Endothelial cell of umbilical vein (primary cell): ENCODE data around the gene SPTBN4. TPM values are rescaled to one million over a fixed set of nuclear protein-coding genes. Genes with fewer than 3 reads are reported as not detected.

Source experiments
- BruUV-seq: library from RNA; stranded (reverse); fragments of 400-500 nt; replicated peaks from 2 replicates; lab custom pipeline; 2021; lab: Mats Ljungman, UMichigan
- CTCF ChIA-PET: fragments of 300-600, 350-600 bp; sonication (Branson Sonifier 250); formaldehyde crosslinking; loops from one replicate; lab custom pipeline; 2021; ENCODE audit warnings: antibody characterized with exemption, inconsistent platforms; lab: Charles Lee
- POLR2A ChIA-PET: fragments of 300-600, 350-600 bp; sonication (Branson Sonifier 250); formaldehyde crosslinking; loops from one replicate; lab custom pipeline; 2021; ENCODE audit warnings: antibody characterized with exemption, inconsistent platforms; lab: Charles Lee
- DNase-seq: peaks from one replicate; pipeline ENCODE4 v3.0.0-alpha.2; 2011; ENCODE audit warnings: low read depth, low spot score
- FAIRE-seq: peaks from 2 replicates; lab custom pipeline; 2011; peaks lifted over from hg19 to GRCh38; lab: Jason Lieb, UNC
- H2AFZ ChIP-seq: 2 replicates; pipeline ENCODE4 v1.6.0; 2012; ENCODE audit warnings: low read depth, low read length, control low read depth, inconsistent platforms
- H3K27ac ChIP-seq: 2 replicates; pipeline ENCODE4 v1.5.1; 2011; ENCODE audit warnings: low read depth, mild to moderate bottlenecking, control low read depth, low read length, moderate library complexity; ENCODE audit not compliant: insufficient read depth
- H3K27me3 ChIP-seq, 2 experiments: 2 replicates each; pipeline versions ENCODE4 v1.6.0 to v1.6.1; 2011; ENCODE audit warnings: low read length in 2 of 2, mixed read lengths in 1 of 2; ENCODE audit not compliant: control insufficient read depth in 2 of 2, insufficient read depth in 2 of 2
- H3K36me3 ChIP-seq, 2 experiments: 2 replicates in 1 of 2; 3 replicates in 1 of 2; pipeline ENCODE4 v1.5.1; 2011; ENCODE audit warnings: low read length in 2 of 2, mild to moderate bottlenecking in 1 of 2, moderate library complexity in 1 of 2; ENCODE audit not compliant: control insufficient read depth in 2 of 2, insufficient read depth in 2 of 2; ENCODE audit errors: extremely low read depth in 1 of 2
- H3K4me1 ChIP-seq: 3 replicates; pipeline ENCODE4 v1.5.1; 2011; ENCODE audit warnings: mild to moderate bottlenecking, low read length; ENCODE audit not compliant: control insufficient read depth, insufficient read depth; ENCODE audit errors: extremely low read depth
- H3K4me2 ChIP-seq: 2 replicates; pipeline ENCODE4 v1.6.1; 2011; ENCODE audit warnings: low read length, control low read depth, mixed read lengths; ENCODE audit not compliant: insufficient read depth
- H3K4me3 ChIP-seq, 3 experiments: fragments of 200-600 bp in 1 of 3; sonication (generic), shearing (Covaris generic) in 1 of 3; replicated peaks in 1 of 3; 2 replicates each; pipeline ENCODE4 v1.5.1; 2011 to 2016; ENCODE audit warnings: control low read depth in 3 of 3, low read length in 3 of 3, mild to moderate bottlenecking in 2 of 3, inconsistent platforms in 1 of 3, low read depth in 1 of 3, moderate library complexity in 1 of 3; ENCODE audit not compliant: insufficient read depth in 1 of 3
- H3K79me2 ChIP-seq: 2 replicates; pipeline ENCODE4 v1.6.0; 2012; ENCODE audit warnings: low read length, inconsistent platforms; ENCODE audit not compliant: control insufficient read depth, insufficient read depth
- H3K9ac ChIP-seq: replicated peaks from 2 replicates; pipeline ENCODE3; 2011; ENCODE audit warnings: low read length, control low read depth; ENCODE audit not compliant: insufficient read depth; ENCODE audit errors: extremely low read depth
- H3K9me1 ChIP-seq: replicated peaks from 3 replicates; pipeline ENCODE4 v1.6.0; 2011; ENCODE audit warnings: mild to moderate bottlenecking, low read length; ENCODE audit not compliant: control insufficient read depth, insufficient read depth; ENCODE audit errors: extremely low read depth
- H3K9me3 ChIP-seq: replicated peaks from 2 replicates; pipeline ENCODE4 v1.5.1; 2012; ENCODE audit warnings: low read length, inconsistent platforms; ENCODE audit not compliant: control insufficient read depth, insufficient read depth
- H4K20me1 ChIP-seq: replicated peaks from 2 replicates; pipeline ENCODE3; 2011; ENCODE audit warnings: mild to moderate bottlenecking, low read length; ENCODE audit not compliant: control insufficient read depth, insufficient read depth; ENCODE audit errors: extremely low read depth
- EZH2 ChIP-seq: IDR thresholded peaks from 2 replicates; pipeline ENCODE4 v1.6.1; 2012; ENCODE audit warnings: borderline replicate concordance, low read depth, mild to moderate bottlenecking, moderate library complexity, low read length, inconsistent platforms; ENCODE audit not compliant: severe bottlenecking
- FOS ChIP-seq: IDR thresholded peaks from 2 replicates; pipeline ENCODE4 v1.6.1; 2011; ENCODE audit warnings: mild to moderate bottlenecking, low read length, moderate library complexity, borderline replicate concordance; ENCODE audit not compliant: insufficient read depth
- GATA2 ChIP-seq: IDR thresholded peaks from 2 replicates; pipeline ENCODE4 v1.7.0; 2011; ENCODE audit warnings: low read depth, mild to moderate bottlenecking, moderate library complexity, mixed read lengths, low read length; ENCODE audit not compliant: insufficient read length, insufficient read depth
- JUN ChIP-seq: IDR thresholded peaks from 2 replicates; pipeline ENCODE4 v1.6.1; 2011; ENCODE audit warnings: borderline replicate concordance, low read depth; ENCODE audit not compliant: insufficient read length, insufficient read depth
- MYC ChIP-seq: IDR thresholded peaks from one replicate; pipeline ENCODE4 v1.6.1; 2011; ENCODE audit warnings: mild to moderate bottlenecking, low read depth, low read length
- POLR2A ChIP-seq: IDR thresholded peaks from 2 replicates; pipeline ENCODE4 v1.6.1; 2012; ENCODE audit warnings: low read depth, mild to moderate bottlenecking, control low read depth, low read length
- POLR2AphosphoS5 ChIP-seq: IDR thresholded peaks from 2 replicates; pipeline ENCODE4 v1.6.1; 2012; ENCODE audit warnings: low read depth, mild to moderate bottlenecking, control low read depth, low read length, moderate library complexity; ENCODE audit not compliant: insufficient read depth
- dilution Hi-C: fragments of 300-500 bp; cut with MboI; formaldehyde crosslinking; loops from one replicate; pipeline ENCODE4 v1.15.0; 2019; ENCODE audit warnings: low sequenced_read_pairs; ENCODE audit not compliant: extremely low pct_ligation_motif_present
- intact Hi-C: fragments of 100-400 bp; cut with micrococcal nuclease; formaldehyde crosslinking; loops from one replicate; pipeline ENCODE4 v1.10.0; 2022
- polyA plus RNA-seq, 4 experiments: library from polyadenylated mRNA; depleted of rRNA in 3 of 4; stranded (reverse) in 3 of 4; unstranded in 1 of 4; fragments of >200 nt; gene quantifications; 2 replicates each; pipeline versions ENCODE4 v1.2.1 to v1.2.3, GENCODE V29; 2011 to 2012; ENCODE audit warnings: missing spikeins in 1 of 4
- total RNA-seq: library from RNA; stranded (reverse); gene quantifications from 2 replicates; pipeline ENCODE4 v1.2.3, GENCODE V29; 2021
- TF ChIP-seq, protein P1 (sequence below): IDR thresholded peaks from 2 replicates; pipeline ENCODE4 v1.6.1; 2011; ENCODE audit not compliant: insufficient read depth, insufficient read length
- TF ChIP-seq, protein P2 (sequence below), 2 donors: IDR thresholded peaks; 1 replicate in 1 of 2; 2 replicates in 1 of 2; pipeline ENCODE4 v1.5.1; 2011; ENCODE audit warnings: low read length in 2 of 2, mild to moderate bottlenecking in 2 of 2, moderate library complexity in 2 of 2, control low read depth in 1 of 2, inconsistent platforms in 1 of 2, low read depth in 1 of 2; ENCODE audit not compliant: insufficient read depth in 1 of 2; ENCODE audit errors: extremely low read depth in 1 of 2

The SPTBN4 gene
- total and polyA plus RNA-seq, 2 donors (not counting 3 experiments of a cell fraction or from before 2014, with no cell fraction given) = 0.33 TPM; not detected in 1

DNA sequence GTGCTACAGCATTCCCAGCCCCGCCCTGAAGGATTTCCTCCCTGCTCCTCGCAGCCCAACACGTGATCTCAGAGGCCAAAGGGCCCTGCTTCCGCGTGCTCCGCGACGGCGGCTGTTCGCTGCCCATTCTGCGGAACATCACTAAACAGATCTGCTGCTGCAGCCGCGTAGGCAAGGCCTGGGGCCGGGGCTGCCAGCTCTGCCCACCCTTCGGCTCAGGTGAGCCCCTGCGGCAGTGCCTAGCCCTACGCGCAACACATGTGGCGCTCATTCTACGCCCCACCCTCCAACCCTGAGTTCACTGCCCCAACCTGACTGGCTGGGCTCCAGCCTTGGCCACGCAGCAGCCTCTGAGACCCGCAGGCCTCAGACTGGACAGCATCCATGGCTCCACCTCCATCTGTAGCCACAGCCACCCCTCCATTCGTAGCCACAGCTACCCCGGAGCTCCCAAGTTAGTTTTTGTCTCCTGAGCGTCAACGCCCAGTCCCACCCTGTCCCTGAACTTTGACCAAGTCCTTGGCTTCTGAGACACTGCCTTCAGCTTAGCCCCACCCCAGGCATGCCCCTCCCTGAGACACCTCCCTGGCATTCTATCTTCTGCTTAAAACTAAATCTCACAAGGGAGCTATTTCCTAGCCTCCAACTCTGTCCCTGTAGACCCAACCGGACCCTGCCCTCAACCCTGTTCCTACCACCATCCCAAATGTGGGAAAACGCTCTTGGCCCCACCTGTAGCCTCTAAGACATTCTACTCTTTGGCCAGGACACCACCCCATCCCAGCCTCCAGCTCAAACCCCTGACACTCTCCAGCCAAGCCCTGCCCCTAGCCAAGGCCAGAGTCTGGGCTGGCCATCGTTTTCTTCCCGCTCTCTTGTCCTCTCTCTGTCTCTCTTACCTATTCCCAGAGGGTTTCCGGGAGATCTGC is 140.8 kb downstream of the SPTBN4 start:
- POLR2A ChIA-PET = no interaction called here

DNA sequence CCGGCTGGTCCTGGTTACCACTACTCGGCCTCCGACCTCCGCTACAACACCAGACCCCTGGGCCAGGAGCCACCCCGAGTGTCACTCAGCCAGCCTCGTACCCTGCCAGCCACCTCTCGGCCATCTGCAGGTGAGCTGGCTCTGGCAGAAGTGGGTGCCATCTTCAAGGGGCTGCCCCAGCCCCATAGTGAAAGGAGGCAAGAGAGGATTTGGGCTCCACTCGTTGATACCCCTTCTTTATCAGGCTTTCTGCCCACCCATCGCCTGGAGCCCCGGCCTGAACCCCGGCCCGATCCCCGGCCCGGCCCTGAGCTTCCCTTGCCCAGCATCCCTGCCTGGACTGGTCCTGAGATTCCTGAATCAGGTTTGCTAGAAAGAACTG is 141.4 kb downstream of the SPTBN4 start:
- Histone ChIP-seq H3K4me1 (peaks cover 28% of the 10 kb centered on the region), H3K4me3 (no peak overlapping the region), H3K79me2 (no peaks in the 10 kb centered on the region), H2AFZ (no peak overlapping the region), H3K9ac (no peak overlapping the region), H3K9me3 (no peaks in the 10 kb centered on the region), H3K9me1 (no peaks in the 10 kb centered on the region), H4K20me1 (no peaks in the 10 kb centered on the region), H3K36me3 (no peaks in the 10 kb centered on the region), H3K27me3 (no peaks in the 10 kb centered on the region), H3K27ac (no peak overlapping the region), H3K4me2 (no peak overlapping the region)
- ChIA-PET POLR2A (no interaction called here), CTCF (interaction anchor here (11.0 kb wide), 1 partner anchor 27 kb away, joined by 126 read pairs; no protein-coding TSS in a partner anchor)
- dilution Hi-C loops (no loop called here), intact Hi-C loops (no loop called here)
- FAIRE-seq (no peak), DNase-seq (no peak)
- TF ChIP-seq GATA2 (no peak), FOS (no peak), POLR2A (no peak), JUN (no peak), MYC (no peak), POLR2AphosphoS5 (no peak), EZH2 (no peak)
- TF ChIP-seq, protein P1, sequence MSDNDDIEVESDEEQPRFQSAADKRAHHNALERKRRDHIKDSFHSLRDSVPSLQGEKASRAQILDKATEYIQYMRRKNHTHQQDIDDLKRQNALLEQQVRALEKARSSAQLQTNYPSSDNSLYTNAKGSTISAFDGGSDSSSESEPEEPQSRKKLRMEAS = no peak
- TF ChIP-seq, protein P2, sequence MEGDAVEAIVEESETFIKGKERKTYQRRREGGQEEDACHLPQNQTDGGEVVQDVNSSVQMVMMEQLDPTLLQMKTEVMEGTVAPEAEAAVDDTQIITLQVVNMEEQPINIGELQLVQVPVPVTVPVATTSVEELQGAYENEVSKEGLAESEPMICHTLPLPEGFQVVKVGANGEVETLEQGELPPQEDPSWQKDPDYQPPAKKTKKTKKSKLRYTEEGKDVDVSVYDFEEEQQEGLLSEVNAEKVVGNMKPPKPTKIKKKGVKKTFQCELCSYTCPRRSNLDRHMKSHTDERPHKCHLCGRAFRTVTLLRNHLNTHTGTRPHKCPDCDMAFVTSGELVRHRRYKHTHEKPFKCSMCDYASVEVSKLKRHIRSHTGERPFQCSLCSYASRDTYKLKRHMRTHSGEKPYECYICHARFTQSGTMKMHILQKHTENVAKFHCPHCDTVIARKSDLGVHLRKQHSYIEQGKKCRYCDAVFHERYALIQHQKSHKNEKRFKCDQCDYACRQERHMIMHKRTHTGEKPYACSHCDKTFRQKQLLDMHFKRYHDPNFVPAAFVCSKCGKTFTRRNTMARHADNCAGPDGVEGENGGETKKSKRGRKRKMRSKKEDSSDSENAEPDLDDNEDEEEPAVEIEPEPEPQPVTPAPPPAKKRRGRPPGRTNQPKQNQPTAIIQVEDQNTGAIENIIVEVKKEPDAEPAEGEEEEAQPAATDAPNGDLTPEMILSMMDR (IDR thresholded peaks at IDR 0.05; ENCODE audit: extremely low read depth in 1 of 2, insufficient read depth in 1 of 2, low read depth in 1 of 2, low read length in 2 of 2) = no peak
- BruUV-seq = no TSS peak

More for the DNA sequence above, 140.8 kb downstream of the SPTBN4 start:
- no peak for FAIRE-seq
- no peak for DNase-seq
- CTCF ChIA-PET = interaction anchor here (11.0 kb wide), 1 partner anchor 27 kb away, joined by 126 read pairs; no protein-coding TSS in a partner anchor
- Histone ChIP-seq H3K9me3 (no peaks in the 10 kb centered on the region), H3K9ac (no peak overlapping the region), H3K4me1 (peaks cover 35% of the 10 kb centered on the region), H3K79me2 (no peaks in the 10 kb centered on the region), H3K36me3 (no peaks in the 10 kb centered on the region), H3K4me3 (no peak overlapping the region), H4K20me1 (no peaks in the 10 kb centered on the region), H3K27me3 (no peaks in the 10 kb centered on the region), H2AFZ (no peak overlapping the region), H3K9me1 (no peaks in the 10 kb centered on the region), H3K4me2 (no peak overlapping the region), H3K27ac (no peak overlapping the region)
- TF ChIP-seq, protein P1 = no peak
- BruUV-seq = no TSS peak
- intact Hi-C loops (no loop called here), dilution Hi-C loops (no loop called here)
